ENCODE measurements around the gene NGLY1. TPM values are rescaled to one million over a fixed set of nuclear protein-coding genes. Genes with fewer than 3 reads are reported as not detected.

NGLY1 gene
- polyA plus RNA-seq, 6 donors from 2014 or later, result 76.4 to 108 (median 95.4) TPM

Other genes starting within 250 kb of the NGLY1 start
- 10 to 100 TPM; 44.4 to 95.7 (median 66.8) TPM for gene TOP2B, start 118.5 kb downstream of the NGLY1 start, polyA plus RNA-seq (ENCODE audit: low read depth in 6 of 6)
- gene OXSM, start 6.6 kb upstream of the NGLY1 start, polyA plus RNA-seq (ENCODE audit: low read depth in 6 of 6), result 10 to 100 TPM; 14.5 to 27.5 (median 19.2) TPM